GM18505 (cell line): Measurements from ENCODE around the gene PRKD1.

Source experiments
- ATAC-seq: cut with Tn5 transposase; IDR thresholded peaks from one replicate; pipeline ENCODE4 v1.9.1; 2021; ENCODE audit not compliant: unreplicated experiment
- POLR2A ChIP-seq: IDR thresholded peaks from 4 replicates; pipeline ENCODE4 v1.6.1; 2011; ENCODE audit warnings: borderline replicate concordance; ENCODE audit not compliant: insufficient read depth, insufficient read length; ENCODE audit errors: extremely low read depth

The PRKD1 gene

GRCh38 chr14:29668201-29668600, 259.4 kb downstream of the PRKD1 start:
- no peak for ATAC-seq

DNA sequence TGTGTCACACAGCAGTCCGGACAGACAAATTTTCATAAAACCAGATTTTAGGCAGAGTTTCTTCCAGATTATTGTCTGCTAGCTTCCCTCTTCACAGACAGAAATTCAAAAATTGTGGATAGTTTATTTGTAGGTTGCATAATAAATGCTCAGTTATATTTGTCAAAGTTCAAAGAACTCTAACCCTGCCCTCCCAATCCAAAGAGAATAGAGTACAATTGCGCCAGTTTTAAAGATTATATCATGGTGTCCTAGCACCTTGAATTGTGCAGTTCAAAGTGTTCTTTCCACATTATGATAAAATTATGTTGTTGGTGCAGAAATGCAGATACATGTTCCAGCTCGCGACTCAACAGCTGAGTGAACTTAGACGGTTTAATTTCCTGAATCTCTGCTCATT, 263.1 kb downstream of the PRKD1 start:
- no peak for TF ChIP-seq POLR2A
- no peak for ATAC-seq

More at GRCh38 chr14:29668201-29668600, 259.4 kb downstream of the PRKD1 start:
- no peak for TF ChIP-seq POLR2A

DNA sequence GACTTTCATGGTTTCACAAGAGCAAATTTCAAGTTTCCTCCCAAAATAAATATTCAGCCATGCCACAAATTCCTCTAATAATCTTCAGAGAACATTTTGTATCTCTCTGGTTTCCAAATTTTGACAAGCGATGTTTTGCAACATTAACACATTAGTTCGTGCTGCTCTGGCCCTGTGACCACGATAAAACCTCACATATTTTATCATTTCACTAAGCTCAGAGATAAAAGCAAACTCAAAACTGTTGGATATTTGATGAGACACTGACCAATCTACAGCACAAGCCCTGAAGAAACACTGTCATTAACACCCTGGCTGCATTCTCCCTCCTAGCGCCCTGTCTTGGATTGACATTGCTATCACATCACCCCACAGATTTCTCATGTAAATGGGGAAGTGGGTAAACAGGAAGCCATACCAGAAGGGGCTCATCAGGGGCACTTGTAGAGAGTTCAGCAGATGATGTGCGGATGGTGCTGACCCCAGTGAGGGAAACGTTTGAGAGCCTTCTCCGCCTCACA, 264.3 kb downstream of the PRKD1 start:
- no peak for ATAC-seq
- no peak for TF ChIP-seq POLR2A

DNA sequence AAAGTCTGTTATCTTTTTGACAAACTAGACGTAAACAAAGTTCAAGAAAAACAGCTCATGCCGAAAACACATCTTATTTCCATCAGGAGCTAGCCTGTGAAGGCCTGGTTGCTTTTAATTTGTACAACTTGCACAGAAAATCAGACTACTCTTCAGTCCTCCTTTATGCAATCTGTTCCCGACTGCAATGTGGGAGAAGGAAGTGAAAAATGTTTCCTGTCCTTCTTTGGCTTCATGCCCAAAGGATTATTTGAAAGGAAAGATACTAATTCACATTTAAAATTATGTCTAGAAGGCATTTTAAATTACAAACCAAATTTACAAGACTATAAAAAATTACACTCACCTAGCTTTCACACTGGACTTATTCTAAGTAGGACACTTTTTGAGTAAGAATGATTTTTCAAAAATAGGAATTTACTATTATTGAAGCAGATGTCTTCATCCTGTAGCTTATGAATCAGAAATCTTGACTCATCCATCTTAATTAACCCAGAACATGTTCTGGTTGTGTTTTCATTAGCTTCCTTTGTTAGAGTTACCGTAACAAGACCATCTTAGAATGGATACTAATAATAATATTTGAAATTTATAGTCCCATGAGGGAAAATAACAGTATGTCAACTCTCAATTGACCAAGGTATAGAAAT, 272.6 kb downstream of the PRKD1 start:
- no peak for ATAC-seq
- TF ChIP-seq POLR2A = no peak

DNA sequence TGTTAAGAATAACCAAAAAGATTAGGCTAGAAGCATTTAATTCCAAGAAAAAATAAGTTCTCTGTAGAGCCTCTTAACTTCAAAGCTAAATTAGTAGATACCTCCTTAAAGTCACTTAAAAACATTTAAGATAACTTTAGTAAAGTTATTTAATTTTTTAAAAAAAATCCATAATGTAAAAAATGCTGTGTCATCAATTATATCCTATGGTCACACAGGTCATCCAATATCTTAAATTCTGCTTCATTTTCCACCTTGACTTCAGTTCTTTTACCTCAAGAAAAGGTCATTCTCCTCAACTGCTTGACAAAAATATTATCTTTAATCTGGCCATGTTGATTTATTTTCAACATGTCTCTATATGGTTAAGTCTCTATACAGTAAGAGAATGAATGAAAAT, 274.3 kb downstream of the PRKD1 start:
- TF ChIP-seq POLR2A = no peak
- no peak for ATAC-seq

DNA sequence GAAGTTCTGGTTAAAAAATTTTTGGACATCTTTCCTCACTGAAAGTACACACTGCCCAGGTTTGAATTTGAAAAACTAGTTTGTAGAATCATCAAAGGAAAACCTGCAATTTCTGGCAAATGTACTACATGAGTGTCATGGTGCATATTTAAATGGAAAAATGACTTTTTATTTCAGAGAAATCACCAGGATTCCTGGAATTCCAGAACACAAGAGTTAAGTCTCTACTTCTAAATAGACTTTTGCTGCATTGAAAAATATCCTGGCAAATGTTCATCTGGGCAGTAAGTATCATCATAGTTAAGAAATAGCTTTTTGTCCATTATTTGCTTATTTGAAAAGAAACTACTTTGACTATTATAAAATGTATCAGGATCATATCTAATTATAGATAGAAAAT, 275.1 kb downstream of the PRKD1 start:
- TF ChIP-seq POLR2A = no peak
- no peak for ATAC-seq

GRCh38 chr14:29650554-29651269, 276.9 kb downstream of the PRKD1 start:
- TF ChIP-seq POLR2A = no peak
- no peak for ATAC-seq

DNA sequence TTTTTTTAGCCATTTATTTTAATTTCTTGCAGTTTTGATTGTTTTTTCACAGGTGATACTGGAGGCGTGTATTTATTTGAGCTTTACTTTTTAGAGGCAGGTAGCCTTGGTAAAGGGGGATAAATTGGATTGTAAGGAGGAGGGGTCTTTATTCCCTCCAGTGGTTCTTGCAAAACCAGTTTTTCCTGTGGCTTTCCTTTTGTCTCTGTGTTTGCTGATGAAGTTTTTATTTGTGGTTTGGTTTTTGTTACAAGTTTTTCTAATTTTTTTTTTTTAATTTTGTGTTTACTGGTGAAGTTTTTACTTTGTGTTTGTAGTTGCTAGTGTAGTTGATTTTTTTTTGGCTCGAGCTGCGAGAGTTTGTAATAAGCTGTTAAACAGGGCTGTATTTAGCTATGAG, 278.5 kb downstream of the PRKD1 start:
- no peak for ATAC-seq
- TF ChIP-seq POLR2A = no peak

DNA sequence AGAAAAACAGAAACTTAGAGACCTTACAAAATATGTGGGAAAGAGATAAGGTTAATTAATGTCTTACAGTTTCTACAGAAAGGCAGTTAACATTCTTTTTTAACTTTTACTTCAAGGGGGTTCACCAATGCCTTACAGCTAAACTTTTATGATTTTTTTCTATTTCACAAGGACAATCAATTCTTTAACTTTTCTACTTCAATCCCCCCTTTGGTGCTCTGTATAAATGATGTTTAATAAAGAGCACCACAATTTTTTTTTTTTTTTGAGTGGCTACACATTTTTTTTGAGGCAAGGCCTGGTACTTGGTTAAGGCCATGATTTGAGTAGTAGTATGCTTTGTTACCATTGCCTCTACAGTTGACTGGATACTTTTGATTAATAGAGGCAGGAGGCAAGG, 279.6 kb downstream of the PRKD1 start:
- no peak for ATAC-seq
- no peak for TF ChIP-seq POLR2A

DNA sequence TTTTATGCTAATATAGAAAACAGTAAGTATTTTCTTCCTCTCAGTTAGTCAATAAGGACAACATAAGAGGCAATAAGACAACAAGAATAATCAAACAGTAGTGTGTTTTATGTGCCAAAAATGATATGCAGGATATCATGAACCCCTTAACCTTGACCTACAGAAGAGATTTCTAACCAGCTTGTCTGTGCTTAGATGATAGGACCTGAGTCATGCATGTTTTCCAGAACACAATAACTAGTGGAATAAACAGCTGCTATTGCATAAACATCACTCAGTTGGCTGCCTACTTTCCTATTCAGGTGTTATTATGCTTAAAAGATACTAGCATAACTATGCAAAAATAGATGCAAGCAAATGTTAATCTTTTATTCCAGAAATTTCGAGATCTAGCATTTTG, 282.5 kb downstream of the PRKD1 start:
- ATAC-seq = no peak
- no peak for TF ChIP-seq POLR2A

DNA sequence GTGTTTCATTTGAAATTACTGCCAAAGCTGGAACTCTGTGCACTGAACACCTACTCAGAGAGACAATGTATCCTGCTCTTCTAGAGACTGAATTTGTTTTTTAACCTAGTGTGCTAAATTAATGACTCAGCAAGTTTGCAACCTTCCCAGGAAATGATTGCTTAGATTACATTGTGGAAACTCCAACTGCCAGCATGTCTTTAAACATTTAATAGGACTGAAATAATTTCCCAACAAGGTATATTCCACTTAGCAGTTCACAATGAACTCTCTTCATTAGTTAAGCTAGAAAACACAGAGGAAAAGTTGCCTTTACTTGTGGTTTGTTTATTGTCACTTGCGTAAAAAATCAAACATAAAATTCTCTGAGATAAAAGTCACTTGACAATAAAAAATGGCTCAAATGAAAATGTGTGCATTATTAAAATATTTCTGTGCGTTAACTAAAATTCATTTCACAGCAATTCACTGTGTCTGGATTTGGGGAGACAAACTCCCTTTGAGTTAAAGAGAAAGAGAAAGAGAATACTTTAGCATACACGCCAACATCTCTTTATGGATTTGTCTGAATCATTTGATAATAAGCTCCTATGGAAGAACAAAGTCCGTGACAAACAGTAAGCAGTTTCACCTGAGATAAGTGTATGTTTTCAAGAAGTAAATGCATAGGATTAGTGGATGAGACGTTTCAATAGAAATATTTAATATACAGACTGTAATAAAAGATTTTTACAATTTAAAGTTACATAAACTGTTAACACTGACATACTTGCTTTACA, 284.0 kb downstream of the PRKD1 start:
- ATAC-seq = no peak
- no peak for TF ChIP-seq POLR2A

DNA sequence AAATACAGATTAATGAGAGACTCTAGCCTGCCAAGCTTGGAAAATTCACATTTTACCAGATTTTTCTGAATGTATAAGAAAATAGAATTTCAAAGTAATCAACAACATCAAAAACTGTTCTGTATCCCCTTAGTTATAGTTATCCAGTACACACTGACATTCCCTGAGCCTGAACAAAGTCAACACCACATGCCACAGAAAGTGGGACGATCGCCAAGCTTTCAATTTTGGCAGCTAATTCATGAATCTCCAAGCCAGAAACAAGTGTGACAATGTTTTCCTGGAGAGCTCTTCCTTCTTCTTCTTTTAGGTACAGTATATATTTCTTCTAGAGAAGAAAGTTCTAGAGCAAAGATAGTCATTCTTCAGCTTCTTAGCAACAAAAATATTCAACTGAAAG, 290.2 kb downstream of the PRKD1 start:
- TF ChIP-seq POLR2A = no peak
- no peak for ATAC-seq

GRCh38 chr14:29636870-29637269, 290.8 kb downstream of the PRKD1 start:
- no peak for TF ChIP-seq POLR2A
- no peak for ATAC-seq

GRCh38 chr14:29630566-29631160, 297.0 kb downstream of the PRKD1 start:
- ATAC-seq = no peak
- no peak for TF ChIP-seq POLR2A

GRCh38 chr14:29629839-29630238, 297.8 kb downstream of the PRKD1 start:
- ATAC-seq = no peak
- TF ChIP-seq POLR2A = no peak
